HG03521 (cell line): Measurements from ENCODE around the gene PREX1.

Experiments
- ATAC-seq: cut with Tn5 transposase; IDR thresholded peaks from one replicate; pipeline ENCODE4 v1.9.1; 2021; ENCODE audit warnings: mild to moderate bottlenecking, moderate library complexity; ENCODE audit not compliant: unreplicated experiment

PREX1 gene

GRCh38 chr20:48597521-48598302, 230.1 kb downstream of the PREX1 start:
- ATAC-seq, result no peak

GRCh38 chr20:48596334-48596898, 231.4 kb downstream of the PREX1 start:
- no peak for ATAC-seq

GRCh38 chr20:48595495-48596333, 232.1 kb downstream of the PREX1 start:
- ATAC-seq, result no peak

- ATAC-seq, result no peak
Measured at GRCh38 chr20:48594533-48594932, 233.3 kb downstream of the PREX1 start.

- no peak for ATAC-seq
Measured at GRCh38 chr20:48592107-48592940, 235.5 kb downstream of the PREX1 start.

GRCh38 chr20:48586730-48587129, 241.1 kb downstream of the PREX1 start:
- ATAC-seq, result no peak

GRCh38 chr20:48585061-48585870, 242.5 kb downstream of the PREX1 start:
- no peak for ATAC-seq

- ATAC-seq, result no peak
Measured at GRCh38 chr20:48584391-48585060, 243.3 kb downstream of the PREX1 start.

GRCh38 chr20:48583801-48584200, 244.0 kb downstream of the PREX1 start:
- ATAC-seq, result no peak

GRCh38 chr20:48583171-48583570, 244.6 kb downstream of the PREX1 start:
- ATAC-seq, result no peak

GRCh38 chr20:48582673-48582985, 245.2 kb downstream of the PREX1 start:
- ATAC-seq, result no peak

GRCh38 chr20:48581167-48581566, 246.6 kb downstream of the PREX1 start:
- ATAC-seq, result no peak

- ATAC-seq, result no peak
Measured at GRCh38 chr20:48578397-48579098, 249.3 kb downstream of the PREX1 start.

- no peak for ATAC-seq
Measured at GRCh38 chr20:48577557-48577956, 250.2 kb downstream of the PREX1 start.

GRCh38 chr20:48574383-48574782, 253.4 kb downstream of the PREX1 start:
- ATAC-seq, result no peak
